ENCODE results near the gene MAP2K4. TPM values are rescaled to one million over a fixed set of nuclear protein-coding genes. Genes with fewer than 3 reads are reported as not detected.

The MAP2K4 gene
- total RNA-seq, 1 donor from 2014 or later, result 34.4 TPM

GRCh38 chr17:12127667-12128066 lies 107.0 kb downstream of the MAP2K4 start:
- Histone ChIP-seq H3K9me3 (no peaks in the 10 kb centered on the region), H3K4me3 (no peak overlapping the region), H3K36me3 (peaks cover 0 to 38% of the 10 kb centered on the region in 2 donors), H3K27me3 (no peaks in the 10 kb centered on the region), H3K4me1 (no peaks in the 10 kb centered on the region), H3K27ac (no peak overlapping the region)
- intact Hi-C loops (cut with DNase I), result no loop called here
- TF ChIP-seq CTCF (IDR thresholded peaks at IDR 0.05) (no peak), POLR2AphosphoS5 (IDR thresholded peaks at IDR 0.05; ENCODE audit: insufficient read depth in 1 of 2, low read depth in 1 of 2) (no peak), POLR2A (IDR thresholded peaks at IDR 0.05) (no peak)
- DNase-seq (ENCODE audit: extremely low spot score in 2 of 2), result no peak

- H3K27ac ChIP-seq, result no peak overlapping the region
- no peak for DNase-seq (ENCODE audit: extremely low spot score in 2 of 2)
- H3K36me3 ChIP-seq, result peaks cover 0 to 38% of the 10 kb centered on the region in 2 donors
- H3K4me1 ChIP-seq, result no peaks in the 10 kb centered on the region
- no peak overlapping the region for H3K4me3 ChIP-seq
- H3K27me3 ChIP-seq, result no peaks in the 10 kb centered on the region
- H3K9me3 ChIP-seq, result no peaks in the 10 kb centered on the region
- intact Hi-C loops (cut with DNase I), result no loop called here
- TF ChIP-seq POLR2AphosphoS5 (IDR thresholded peaks at IDR 0.05; ENCODE audit: insufficient read depth in 1 of 2, low read depth in 1 of 2) (no peak), POLR2A (IDR thresholded peaks at IDR 0.05) (no peak), CTCF (IDR thresholded peaks at IDR 0.05) (no peak)
Measured at GRCh38 chr17:12128946-12129345, 108.3 kb downstream of the MAP2K4 start.

GRCh38 chr17:12133183-12133582 lies 112.5 kb downstream of the MAP2K4 start:
- H3K9me3 ChIP-seq, result no peaks in the 10 kb centered on the region
- no peaks in the 10 kb centered on the region for H3K27me3 ChIP-seq
- no peak for DNase-seq (ENCODE audit: extremely low spot score in 2 of 2)
- H3K27ac ChIP-seq, result no peak overlapping the region
- TF ChIP-seq POLR2AphosphoS5 (IDR thresholded peaks at IDR 0.05; ENCODE audit: insufficient read depth in 1 of 2, low read depth in 1 of 2), result no peak
- TF ChIP-seq CTCF (IDR thresholded peaks at IDR 0.05), result no peak
- no peak for TF ChIP-seq POLR2A (IDR thresholded peaks at IDR 0.05)
- H3K36me3 ChIP-seq, result peaks cover 0 to 20% of the 10 kb centered on the region in 2 donors
- H3K4me3 ChIP-seq, result no peak overlapping the region
- intact Hi-C loops (cut with DNase I), result no loop called here
- no peaks in the 10 kb centered on the region for H3K4me1 ChIP-seq

GRCh38 chr17:12134101-12134500 lies 113.4 kb downstream of the MAP2K4 start:
- Histone ChIP-seq H3K9me3 (no peaks in the 10 kb centered on the region), H3K27me3 (no peaks in the 10 kb centered on the region), H3K27ac (no peak overlapping the region), H3K36me3 (peaks cover 0 to 14% of the 10 kb centered on the region in 2 donors), H3K4me1 (no peaks in the 10 kb centered on the region), H3K4me3 (no peak overlapping the region)
- no peak for TF ChIP-seq CTCF (IDR thresholded peaks at IDR 0.05)
- no peak for TF ChIP-seq POLR2AphosphoS5 (IDR thresholded peaks at IDR 0.05; ENCODE audit: insufficient read depth in 1 of 2, low read depth in 1 of 2)
- no peak for TF ChIP-seq POLR2A (IDR thresholded peaks at IDR 0.05)
- no peak for DNase-seq (ENCODE audit: extremely low spot score in 2 of 2)
- intact Hi-C loops (cut with DNase I), result no loop called here

- Histone ChIP-seq H3K36me3 (peaks cover 0 to 12% of the 10 kb centered on the region in 2 donors), H3K9me3 (no peaks in the 10 kb centered on the region), H3K27ac (no peak overlapping the region), H3K4me3 (no peak overlapping the region), H3K27me3 (no peaks in the 10 kb centered on the region), H3K4me1 (no peaks in the 10 kb centered on the region)
- DNase-seq (ENCODE audit: extremely low spot score in 2 of 2), result no peak
- TF ChIP-seq POLR2AphosphoS5 (IDR thresholded peaks at IDR 0.05; ENCODE audit: insufficient read depth in 1 of 2, low read depth in 1 of 2), result no peak
- no peak for TF ChIP-seq POLR2A (IDR thresholded peaks at IDR 0.05)
- no peak for TF ChIP-seq CTCF (IDR thresholded peaks at IDR 0.05)
- intact Hi-C loops (cut with DNase I), result no loop called here
Measured at GRCh38 chr17:12134587-12134986, 113.9 kb downstream of the MAP2K4 start.
